Fibroblast of villous mesenchyme (primary cell): Measurements from ENCODE around the gene HLA-DQA1. TPM values are rescaled to one million over a fixed set of nuclear protein-coding genes. Genes with fewer than 3 reads are reported as not detected.
A peak's percentile ranks its signal among the peaks of the same experiment; 100 is the strongest.
"Not testable (repeated sequence)": the region's sequence is repeated elsewhere in the genome, so short reads cannot be mapped to it uniquely, and the experiment has no call there.

ENCODE experiments used
- DNase-seq: peaks from one replicate; pipeline ENCODE4 v3.0.0-alpha.2; 2010; ENCODE audit warnings: low read depth
- H3K4me3 ChIP-seq: 2 replicates; pipeline ENCODE4 v1.5.1; 2011; ENCODE audit warnings: low read depth, mild to moderate bottlenecking, low read length
- total RNA-seq: library from RNA; depleted of rRNA; stranded (reverse); fragments of >200 nt; gene quantifications from 2 replicates; pipeline ENCODE4 v1.2.3, GENCODE V29; 2012
- TF ChIP-seq, protein P1 (sequence below): IDR thresholded peaks from 2 replicates; pipeline ENCODE4 v1.5.1; 2012; ENCODE audit warnings: low read depth, mild to moderate bottlenecking, low read length; ENCODE audit not compliant: insufficient read depth

The HLA-DQA1 gene
- total RNA-seq, 1 donor, result not detected

DNA sequence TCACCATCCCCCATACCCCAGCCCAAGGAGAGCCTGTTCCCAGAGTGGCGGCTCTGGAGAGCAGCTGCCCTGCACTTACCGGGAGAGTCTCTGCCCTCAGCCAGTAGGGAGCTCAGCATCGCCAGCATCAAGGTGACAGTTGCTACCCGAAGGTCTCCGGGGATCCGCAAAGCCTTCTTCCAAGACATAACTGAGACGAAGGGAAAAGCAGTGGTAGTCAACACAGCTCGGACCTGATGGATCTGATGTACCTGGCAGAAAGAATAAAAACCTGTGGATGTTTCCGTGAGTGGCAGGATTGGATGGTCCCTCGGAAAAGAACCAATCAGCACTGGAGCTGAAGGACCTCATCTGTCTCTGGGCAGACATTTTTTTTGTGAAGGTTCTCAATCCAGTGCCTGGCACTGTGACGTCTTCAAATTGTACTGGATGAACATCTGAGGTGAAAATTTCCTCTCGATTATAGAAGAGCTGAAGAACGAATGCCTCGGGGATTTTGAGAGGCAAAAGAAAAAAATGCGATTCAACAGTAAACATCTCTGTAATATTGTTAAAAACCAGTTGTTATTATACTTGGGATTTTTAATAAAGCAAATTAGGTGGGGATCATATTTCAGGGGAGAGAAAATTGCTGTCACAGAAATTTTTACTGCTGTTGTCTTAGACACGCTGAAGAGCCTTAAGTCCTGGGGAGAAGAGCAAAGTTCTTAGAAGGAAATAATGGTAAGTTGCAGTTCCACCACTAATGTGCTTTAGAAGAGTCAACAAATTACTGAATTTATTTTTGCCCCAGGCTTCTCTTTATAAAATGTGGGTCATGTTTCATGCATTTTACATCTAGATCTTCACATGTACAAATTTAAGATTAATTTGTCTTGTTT, 29.5 kb downstream of the HLA-DQA1 start, which contains the start of gene HLA-DQB1:
Gene HLA-DQB1 (minus strand): TSS at position 238 of the 881 bp plus-strand sequence. CDS start 50 bp downstream, at position 188.
- H3K4me3 ChIP-seq, result no peak within 1 kb of the TSS
- peak; percentile 13 for DNase-seq
- TF ChIP-seq, protein P1, sequence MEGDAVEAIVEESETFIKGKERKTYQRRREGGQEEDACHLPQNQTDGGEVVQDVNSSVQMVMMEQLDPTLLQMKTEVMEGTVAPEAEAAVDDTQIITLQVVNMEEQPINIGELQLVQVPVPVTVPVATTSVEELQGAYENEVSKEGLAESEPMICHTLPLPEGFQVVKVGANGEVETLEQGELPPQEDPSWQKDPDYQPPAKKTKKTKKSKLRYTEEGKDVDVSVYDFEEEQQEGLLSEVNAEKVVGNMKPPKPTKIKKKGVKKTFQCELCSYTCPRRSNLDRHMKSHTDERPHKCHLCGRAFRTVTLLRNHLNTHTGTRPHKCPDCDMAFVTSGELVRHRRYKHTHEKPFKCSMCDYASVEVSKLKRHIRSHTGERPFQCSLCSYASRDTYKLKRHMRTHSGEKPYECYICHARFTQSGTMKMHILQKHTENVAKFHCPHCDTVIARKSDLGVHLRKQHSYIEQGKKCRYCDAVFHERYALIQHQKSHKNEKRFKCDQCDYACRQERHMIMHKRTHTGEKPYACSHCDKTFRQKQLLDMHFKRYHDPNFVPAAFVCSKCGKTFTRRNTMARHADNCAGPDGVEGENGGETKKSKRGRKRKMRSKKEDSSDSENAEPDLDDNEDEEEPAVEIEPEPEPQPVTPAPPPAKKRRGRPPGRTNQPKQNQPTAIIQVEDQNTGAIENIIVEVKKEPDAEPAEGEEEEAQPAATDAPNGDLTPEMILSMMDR, result no peak

GRCh38 chr6:32668226-32668747, 31.1 kb downstream of the HLA-DQA1 start:
- no peak overlapping the region for H3K4me3 ChIP-seq
- TF ChIP-seq, protein P1, result no peak
- DNase-seq, result peak; percentile 10

GRCh38 chr6:32669240-32669639, 32.0 kb downstream of the HLA-DQA1 start:
- no peak overlapping the region for H3K4me3 ChIP-seq
- TF ChIP-seq, protein P1, result no peak
- DNase-seq, result no peak

DNA sequence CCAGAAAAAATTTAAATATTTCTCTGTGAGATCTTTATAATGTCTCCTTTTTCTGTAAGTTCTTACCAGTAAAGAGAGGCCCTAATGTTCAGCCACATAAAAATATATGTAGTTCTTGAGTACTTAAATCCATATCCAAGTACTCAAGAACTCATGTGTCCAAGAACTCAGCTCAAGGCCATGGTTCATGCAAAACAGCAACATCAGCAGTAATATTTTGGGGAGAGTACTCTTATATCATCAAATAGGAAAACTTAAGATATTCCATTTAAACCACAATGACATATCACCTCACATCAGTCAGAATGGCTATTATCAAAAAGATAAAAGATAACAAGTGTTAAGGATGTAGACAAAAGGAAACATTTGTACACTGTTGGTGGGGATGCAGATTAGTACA, 32.7 kb downstream of the HLA-DQA1 start:
- DNase-seq, result no peak

GRCh38 chr6:32671908-32672307, 34.7 kb downstream of the HLA-DQA1 start:
- H3K4me3 ChIP-seq, DNase-seq: not testable (repeated sequence)

More for the DNA sequence above, 32.7 kb downstream of the HLA-DQA1 start:
- H3K4me3 ChIP-seq, result no peak overlapping the region
- TF ChIP-seq, protein P1, result no peak

GRCh38 chr6:32674123-32674522, 36.9 kb downstream of the HLA-DQA1 start:
- not testable (repeated sequence) for DNase-seq, H3K4me3 ChIP-seq

- DNase-seq, result no peak
- TF ChIP-seq, protein P1, result no peak
- H3K4me3 ChIP-seq, result no peak overlapping the region
Observed at GRCh38 chr6:32679492-32679891, 42.3 kb downstream of the HLA-DQA1 start.

DNA sequence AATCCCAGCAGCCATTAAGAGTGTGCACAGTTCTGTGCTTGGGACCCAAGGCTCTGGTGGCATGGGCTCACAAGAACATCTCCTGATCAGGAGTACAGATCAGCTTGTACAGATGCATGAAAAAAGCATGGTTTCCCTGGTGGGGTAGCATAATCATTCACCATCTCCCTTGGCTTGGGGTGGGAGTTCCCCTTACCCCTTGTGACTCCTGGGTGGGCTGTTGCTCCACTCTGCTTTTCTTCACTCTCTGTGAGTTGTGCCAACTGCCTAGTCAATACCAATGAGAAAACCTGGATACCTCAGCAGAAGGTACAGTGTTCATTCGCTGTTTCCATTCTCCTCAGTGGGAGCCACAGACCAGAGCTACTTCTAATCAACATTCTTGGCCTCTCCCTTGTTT, 42.8 kb downstream of the HLA-DQA1 start:
- no peak overlapping the region for H3K4me3 ChIP-seq
- DNase-seq, result no peak
- TF ChIP-seq, protein P1, result no peak
